Ovary (tissue), 9 donors: Measurements from ENCODE around the gene CARD16. TPM values are rescaled to one million over a fixed set of nuclear protein-coding genes. Genes with fewer than 3 reads are reported as not detected.

ENCODE experiments used
- DNase-seq, 5 donors: peaks; one replicate each; pipeline ENCODE4 v3.0.0-alpha.2; 2019 to 2020
- H3K27ac ChIP-seq, 2 donors: fragments of 200-600 bp; one replicate each; pipeline versions ENCODE4 v1.5.1 to v1.8.0; 2019 to 2022
- H3K27me3 ChIP-seq: fragments of 200-600 bp; one replicate; pipeline ENCODE4 v1.8.0; 2022
- H3K36me3 ChIP-seq: fragments of 200-600 bp; sonication (generic); one replicate; pipeline ENCODE4 v1.5.1; 2019
- H3K4me1 ChIP-seq: one replicate; pipeline ENCODE4 v1.8.1; 2013; ENCODE audit warnings: mild to moderate bottlenecking, moderate library complexity; ENCODE audit not compliant: insufficient read depth
- H3K4me3 ChIP-seq: fragments of 200-600 bp; sonication (generic); one replicate; pipeline ENCODE4 v1.5.1; 2017
- H3K9me3 ChIP-seq, 2 donors: fragments of 200-600 bp in 1 of 2; sonication (generic) in 1 of 2; one replicate each; pipeline versions ENCODE4 v1.5.1 to v1.8.1; 2013 to 2019; ENCODE audit warnings: mild to moderate bottlenecking in 1 of 2, moderate library complexity in 1 of 2
- CTCF ChIP-seq, 3 donors: fragments of 450-650 bp in 2 of 3; fragments of 200-600 bp in 1 of 3; IDR thresholded peaks; one replicate each; pipeline versions ENCODE4 v1.5.1 to v1.8.0; 2016 to 2022; ENCODE audit warnings: antibody characterized with exemption in 3 of 3, mild to moderate bottlenecking in 1 of 3
- EP300 ChIP-seq: sonication (generic); formaldehyde crosslinking; IDR thresholded peaks from one replicate; pipeline ENCODE4 v1.6.1; 2017; ENCODE audit warnings: antibody characterized with exemption
- POLR2A ChIP-seq: fragments of 450-650 bp; IDR thresholded peaks from one replicate; pipeline ENCODE4 v1.6.1; 2017; ENCODE audit warnings: antibody characterized with exemption, mild to moderate bottlenecking, moderate library complexity
- WGBS, 3 donors: extraction: QIAGEN DNeasy Blood & Tissue Kit in 1 of 3; methylation state at CpG; one replicate each; pipeline versions ENCODE4 v1.1.5 to v1.1.7; 2013 to 2017; 5-methylcytosine and 5-hydroxymethylcytosine counted together
- intact Hi-C, 4 donors: fragments of 100-400 bp; cut with DNase I; formaldehyde crosslinking; loops; one replicate each; pipeline versions ENCODE4 v1.11.0 to v1.15.1; 2022 to 2023
- polyA plus RNA-seq, 2 donors: library from polyadenylated mRNA; stranded (reverse); fragments of 200-250 nt in 1 of 2; fragments of 350-450 nt in 1 of 2; fragmentation: Illumina TruSeq in 1 of 2; extraction: RNeasy Lipid Tissue Mini Kit (QIAGEN cat#74804) in 1 of 2; gene quantifications; one replicate each; pipeline ENCODE4 v1.2.3, GENCODE V29; 2013 to 2014
- total RNA-seq, 7 donors: library from RNA; depleted of rRNA in 2 of 7; stranded (reverse); fragments of >200 nt in 2 of 7; fragmentation: NEBNext Ultra II Directional in 3 of 7; extraction: Animal tissue kit (Norgen Biotek cat#: 25700) in 3 of 7; gene quantifications; one replicate each; pipeline versions ENCODE4 v1.1.0 to v1.2.4, GENCODE V29; 2016 to 2023
- donor health status: DM: no; HTN: no; CAD: no; lungs with moderate emphysema.
- donor health status: DM: no; HTN: no; CAD: no.
- donor health status: Bipolar disorder and iron deficiency.
- donor health status: DM: yes; HTN: yes; CAD: no.
- donor health status: DM: no; HTN: no; CAD: no.
- donor health status: DM: yes; HTN: yes; CAD: no.

CARD16 gene
- total and polyA plus RNA-seq, 9 donors: 6.6 to 41.8 (median 11.0) TPM

- 64 to 72% (median 70%) methylated on average over 3 of the region's 3 CpGs for WGBS, 3 donors
- Histone ChIP-seq H3K4me1 (peaks cover 1% of the 10 kb centered on the region), H3K4me3 (no peak overlapping the region), H3K36me3 (no peaks in the 10 kb centered on the region), H3K27ac (no peak overlapping the region), H3K9me3 (no peaks in the 10 kb centered on the region), H3K27me3 (no peaks in the 10 kb centered on the region)
- intact Hi-C loops: no loop called here
- TF ChIP-seq EP300 (no peak), POLR2A (no peak), CTCF (IDR thresholded peaks at IDR 0.05) (no peak)
- no peak for DNase-seq
Observed at GRCh38 chr11:105027678-105028077, 17.5 kb downstream of the CARD16 start.

- intact Hi-C loops: no loop called here
- TF ChIP-seq CTCF (IDR thresholded peaks at IDR 0.05): no peak
- no peak for TF ChIP-seq POLR2A
- WGBS, 3 donors: 82 to 94% (median 91%) methylated on average over 1 of the region's 1 CpG
Observed at GRCh38 chr11:105024394-105024793, 20.7 kb downstream of the CARD16 start.

GRCh38 chr11:105023003-105023402, 22.1 kb downstream of the CARD16 start, which contains the start of gene CASP5:
CASP5 (minus strand) TSS chr11:105023168; CDS start chr11:105023136, 32 bp downstream.
- Histone ChIP-seq H3K4me3 (no peak within 1 kb of the TSS), H3K9me3 (no peaks in the 10 kb centered on the region), H3K4me1 (no peaks in the 10 kb centered on the region), H3K27me3 (no peaks in the 10 kb centered on the region), H3K27ac (no peak within 1 kb of the TSS), H3K36me3 (no peaks in the 10 kb centered on the region)
- TF ChIP-seq CTCF (IDR thresholded peaks at IDR 0.05) (no peak), POLR2A (no peak), EP300 (no peak)
- intact Hi-C loops: no loop called here
- DNase-seq: no peak

More at GRCh38 chr11:105024394-105024793, 20.7 kb downstream of the CARD16 start:
- Histone ChIP-seq H3K36me3 (no peaks in the 10 kb centered on the region), H3K27me3 (no peaks in the 10 kb centered on the region), H3K27ac (no peak overlapping the region), H3K9me3 (no peaks in the 10 kb centered on the region), H3K4me1 (no peaks in the 10 kb centered on the region), H3K4me3 (no peak overlapping the region)
- DNase-seq: no peak

DNA sequence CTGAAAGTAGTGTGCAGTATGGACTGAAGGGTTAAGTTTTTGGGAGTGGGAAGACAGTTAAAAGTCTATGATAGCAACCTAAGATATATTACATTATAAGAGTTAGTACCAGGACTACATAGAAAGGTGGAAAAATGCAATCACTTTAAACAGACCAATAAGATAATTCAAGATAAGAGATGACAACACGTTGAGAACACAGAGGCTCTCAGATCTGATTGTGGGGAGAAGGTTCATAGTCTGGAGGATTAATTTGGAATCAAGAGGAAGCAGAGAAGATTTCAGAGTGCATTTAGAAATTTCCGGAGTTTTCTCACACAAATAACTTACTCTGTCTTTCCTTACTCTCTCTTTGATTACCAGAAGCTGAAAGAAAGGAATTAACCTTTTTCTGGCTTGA, 22.6 kb downstream of the CARD16 start:
- H3K9me3 ChIP-seq: no peaks in the 10 kb centered on the region
- no peaks in the 10 kb centered on the region for H3K4me1 ChIP-seq
- no peaks in the 10 kb centered on the region for H3K36me3 ChIP-seq
- TF ChIP-seq POLR2A (no peak), CTCF (IDR thresholded peaks at IDR 0.05) (no peak), EP300 (no peak)
- no peak for DNase-seq
- WGBS, 3 donors: 35 to 44% (median 40%) methylated on average over 2 of the region's 2 CpGs
- intact Hi-C loops: no loop called here
- no peak overlapping the region for H3K4me3 ChIP-seq
- H3K27ac ChIP-seq: no peak overlapping the region
- H3K27me3 ChIP-seq: no peaks in the 10 kb centered on the region

- no peak for TF ChIP-seq EP300
- no peak for TF ChIP-seq POLR2A
- TF ChIP-seq CTCF (IDR thresholded peaks at IDR 0.05): no peak
- H3K27me3 ChIP-seq: no peaks in the 10 kb centered on the region
- H3K27ac ChIP-seq: no peak overlapping the region
- H3K4me1 ChIP-seq: no peaks in the 10 kb centered on the region
- DNase-seq: no peak
- intact Hi-C loops: no loop called here
- no peaks in the 10 kb centered on the region for H3K36me3 ChIP-seq
- H3K9me3 ChIP-seq: no peaks in the 10 kb centered on the region
- H3K4me3 ChIP-seq: no peak overlapping the region
Observed at GRCh38 chr11:105007463-105007862, 37.7 kb downstream of the CARD16 start.
